Ammon's horn (tissue), 1 donor: ENCODE results near the gene KCTD7.
"Not testable (repeated sequence)": the region's sequence is repeated elsewhere in the genome, so short reads cannot be mapped to it uniquely, and the experiment has no call there.

Source experiments
- DNase-seq: peaks from one replicate; pipeline ENCODE4 v3.0.0-alpha.2; 2016; ENCODE audit warnings: low spot score

The KCTD7 gene

GRCh38 chr7:66617295-66617694, 11.4 kb upstream of the KCTD7 start:
- no peak for DNase-seq

GRCh38 chr7:66619341-66619948, 9.2 kb upstream of the KCTD7 start:
- not testable (repeated sequence) for DNase-seq

GRCh38 chr7:66626331-66626934, 2.2 kb upstream of the KCTD7 start:
- no peak for DNase-seq

- peak; percentile 45 for DNase-seq
Measured at GRCh38 chr7:66627151-66627681, 1.5 kb upstream of the KCTD7 start.

- DNase-seq, result no peak
Measured at GRCh38 chr7:66627881-66628360, 760 bp upstream of the KCTD7 start.

- no peak for DNase-seq
Measured at GRCh38 chr7:66629222-66630062, 761 bp downstream of the KCTD7 start.

GRCh38 chr7:66630531-66630930, 1.9 kb downstream of the KCTD7 start:
- no peak for DNase-seq

GRCh38 chr7:66631471-66631870, 2.8 kb downstream of the KCTD7 start:
- no peak for DNase-seq

- no peak for DNase-seq
Measured at GRCh38 chr7:66634816-66635215, 6.1 kb downstream of the KCTD7 start.

- not testable (repeated sequence) for DNase-seq
Measured at GRCh38 chr7:66635322-66635981, 6.8 kb downstream of the KCTD7 start.

- not testable (repeated sequence) for DNase-seq
Measured at GRCh38 chr7:66635982-66636546, 7.4 kb downstream of the KCTD7 start.

GRCh38 chr7:66638309-66639099, 9.8 kb downstream of the KCTD7 start:
- no peak for DNase-seq

GRCh38 chr7:66639773-66640172, 11.1 kb downstream of the KCTD7 start:
- no peak for DNase-seq

- no peak for DNase-seq
Measured at GRCh38 chr7:66640802-66641525, 12.3 kb downstream of the KCTD7 start.

- peak; percentile 67 for DNase-seq
Measured at GRCh38 chr7:66641526-66641871, 12.8 kb downstream of the KCTD7 start.

- peak; percentile 61 for DNase-seq
Measured at GRCh38 chr7:66642186-66642585, 13.5 kb downstream of the KCTD7 start.

- no peak for DNase-seq
Measured at GRCh38 chr7:66642932-66643331, 14.3 kb downstream of the KCTD7 start.

GRCh38 chr7:66643395-66643794, 14.7 kb downstream of the KCTD7 start:
- DNase-seq, result no peak

GRCh38 chr7:66651026-66651425, 22.3 kb downstream of the KCTD7 start:
- DNase-seq, result not testable (repeated sequence)

GRCh38 chr7:66653719-66654274, 25.1 kb downstream of the KCTD7 start:
- not testable (repeated sequence) for DNase-seq
